T47D (cell line): ENCODE results near the gene TBX4.
A peak's percentile ranks its signal among the peaks of the same experiment; 100 is the strongest.
"Not testable (repeated sequence)": the region's sequence is repeated elsewhere in the genome, so short reads cannot be mapped to it uniquely, and the experiment has no call there.

Experiments
- DNase-seq, 2 experiments: peaks; one replicate each; pipeline versions ENCODE4 v3.0.0 to v3.0.0-alpha.2; 2011 to 2012; ENCODE audit warnings: low read depth in 1 of 2, low spot score in 1 of 2
- JUND ChIP-seq: IDR thresholded peaks from 2 replicates; pipeline ENCODE4 v1.6.1; 2012; ENCODE audit warnings: low read depth
- in situ Hi-C: cut with HindIII; loops from 2 replicates; pipeline ENCODE4 v1.10.0; 2016; ENCODE audit warnings: low sequenced_read_pairs, low pct_unique_long_range_greater_than_20kb

TBX4 gene

GRCh38 chr17:61426482-61427304 is 25.5 kb upstream of the TBX4 start:
- in situ Hi-C loops, result no loop called here
- TF ChIP-seq JUND, result no peak
- DNase-seq, result no peak

DNA sequence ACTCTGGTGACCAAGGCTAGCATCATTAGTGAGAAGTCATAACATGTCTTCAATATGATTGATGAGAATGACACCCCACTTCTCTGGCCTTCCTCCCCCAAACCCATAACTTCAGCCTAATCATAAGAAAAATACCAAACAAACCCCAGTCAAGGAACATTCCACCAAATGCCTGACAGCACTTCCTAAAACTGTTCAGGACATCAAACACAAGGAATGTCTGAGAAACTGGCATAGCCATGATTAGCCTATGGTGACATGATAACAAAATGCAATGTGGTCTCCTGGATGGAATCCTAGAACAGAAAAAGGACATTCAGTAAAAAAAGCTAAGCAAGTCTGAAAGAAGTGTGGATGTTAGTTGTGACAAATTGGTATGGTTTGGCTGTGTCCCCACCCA is 24.7 kb upstream of the TBX4 start:
- TF ChIP-seq JUND, result no peak
- in situ Hi-C loops, result no loop called here
- DNase-seq, result no peak

- TF ChIP-seq JUND, result no peak
- DNase-seq, result no peak
- in situ Hi-C loops, result no loop called here
These were observed 22.9 kb upstream of the TBX4 start for GRCh38 chr17:61429274-61429673.

DNA sequence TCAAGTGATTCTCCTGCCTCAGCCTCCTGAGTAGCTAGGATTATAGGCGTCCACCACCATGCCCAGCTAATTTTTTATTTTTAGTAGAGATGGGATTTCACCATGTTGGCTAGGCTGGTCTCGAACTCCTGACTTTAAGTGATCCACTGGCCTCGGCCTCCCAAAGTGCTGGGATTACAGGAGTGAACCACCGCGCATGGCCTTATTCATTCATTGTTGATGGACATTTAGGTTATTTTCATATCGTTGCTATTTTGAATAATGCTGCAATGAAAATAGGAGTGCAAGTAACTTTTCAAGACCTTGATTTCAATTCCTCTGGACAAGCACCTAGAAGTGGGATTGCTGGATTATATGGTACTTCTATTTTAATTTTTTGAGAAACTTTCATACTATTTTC is 22.4 kb upstream of the TBX4 start:
- in situ Hi-C loops, result not testable (repeated sequence)

DNA sequence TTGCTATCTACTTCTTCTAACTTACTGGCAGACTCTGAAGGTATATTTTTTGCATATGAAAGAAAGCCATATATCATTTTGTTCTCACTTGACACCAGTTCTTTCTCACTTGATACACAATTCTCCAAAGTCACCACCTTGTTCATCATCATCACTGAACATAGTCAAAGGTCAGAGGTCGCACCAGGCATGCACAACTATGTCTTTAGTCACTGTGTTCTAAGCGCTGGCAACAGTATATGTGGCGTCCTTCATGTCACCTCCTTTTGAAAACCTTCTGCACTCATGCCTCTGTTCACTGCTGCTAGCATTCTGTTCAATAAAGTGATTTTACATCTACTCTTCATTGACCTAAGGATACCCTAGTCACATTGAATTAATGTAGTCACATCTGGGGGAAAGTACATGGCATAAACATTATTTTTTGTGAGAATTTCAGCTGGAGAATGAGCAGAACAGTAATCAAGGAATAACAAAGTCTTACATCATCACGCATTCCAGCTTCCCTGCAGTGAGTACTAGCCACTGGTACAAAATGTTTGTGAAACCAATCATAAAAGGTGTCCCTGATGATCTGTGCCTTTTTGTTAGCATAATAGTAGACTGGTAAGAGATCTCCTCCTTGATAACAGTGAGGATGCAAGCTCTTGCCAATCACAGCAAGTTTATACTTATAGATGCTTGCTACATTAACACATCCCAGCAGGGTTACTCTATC is 20.5 kb upstream of the TBX4 start:
- in situ Hi-C loops, result no loop called here
- DNase-seq, result no peak
- no peak for TF ChIP-seq JUND

More for the DNA sequence above, 22.4 kb upstream of the TBX4 start:
- not testable (repeated sequence) for DNase-seq

DNA sequence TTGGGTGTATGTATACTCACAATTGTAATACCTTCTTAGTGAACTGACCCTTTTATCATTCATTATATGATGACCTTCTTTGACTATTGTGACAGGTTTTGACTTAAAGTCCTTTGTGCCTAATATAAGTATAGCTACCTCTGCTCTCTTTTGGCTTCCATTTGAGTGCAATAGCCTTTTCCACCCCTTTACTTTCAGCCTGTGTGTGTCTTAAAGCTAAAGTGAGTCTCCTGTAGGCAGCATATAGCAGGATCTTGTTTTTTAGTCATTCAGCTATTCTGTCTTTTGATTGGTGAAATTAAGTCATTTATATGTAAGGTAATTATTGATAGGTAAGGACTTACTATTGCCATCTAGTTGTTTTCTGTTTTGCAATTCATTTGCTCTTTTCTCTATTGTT is 15.9 kb upstream of the TBX4 start:
- no peak for TF ChIP-seq JUND
- in situ Hi-C loops, result no loop called here
- DNase-seq, result no peak

DNA sequence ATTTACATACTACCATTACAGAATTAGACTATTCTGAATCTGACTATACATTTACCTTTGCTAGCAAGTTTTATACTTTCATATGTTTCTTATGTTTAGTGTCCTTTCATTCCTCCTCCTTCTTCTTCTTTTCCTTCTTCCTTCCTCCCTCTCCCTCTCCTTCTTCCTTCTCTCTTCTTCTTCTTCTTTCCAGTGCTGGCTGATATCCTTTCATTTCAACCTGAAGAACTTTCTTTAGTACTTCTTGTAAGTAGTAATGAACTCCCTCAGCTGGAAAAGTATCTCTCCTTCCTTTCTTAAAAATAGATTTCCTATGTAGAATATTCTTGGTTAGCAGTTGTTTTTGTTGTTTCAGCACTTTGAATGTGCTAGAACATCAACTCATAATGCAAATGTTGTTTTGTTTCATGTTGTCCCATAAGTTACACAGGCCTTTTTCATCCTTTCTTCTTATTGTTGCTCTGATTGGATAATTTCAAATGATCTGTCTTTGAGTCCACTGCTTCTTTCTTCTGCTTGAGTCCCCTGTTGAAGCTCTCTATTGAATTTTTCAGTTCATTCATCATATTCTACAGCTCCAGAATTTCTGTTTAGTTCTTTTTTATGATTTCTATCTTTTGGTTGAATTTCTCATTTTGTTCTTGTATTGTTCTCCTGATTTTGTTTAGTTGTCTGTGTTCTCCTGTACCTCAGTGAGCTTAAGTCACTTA is 15.1 kb upstream of the TBX4 start:
- TF ChIP-seq JUND, result no peak
- no peak for DNase-seq
- in situ Hi-C loops, result no loop called here

DNA sequence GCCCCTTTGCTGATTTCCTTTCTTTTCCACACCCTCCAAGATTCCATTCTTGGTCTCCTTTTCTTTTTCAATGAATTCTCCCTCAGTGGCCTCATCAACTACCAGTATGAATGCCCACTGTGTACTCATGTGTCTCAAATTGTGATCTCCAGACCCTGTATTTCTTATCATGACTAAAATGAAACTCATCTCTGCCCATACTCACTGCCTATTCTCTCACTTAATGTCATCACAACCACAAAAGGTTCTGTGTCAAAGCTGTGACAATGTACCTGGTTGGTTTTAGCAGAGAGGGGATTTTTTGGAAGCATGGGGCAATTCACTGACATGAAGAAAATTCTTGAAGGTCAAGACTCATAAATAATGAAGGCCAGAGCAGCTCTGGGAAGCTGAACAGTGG is 11.5 kb upstream of the TBX4 start:
- TF ChIP-seq JUND, result no peak
- DNase-seq, result no peak
- in situ Hi-C loops, result no loop called here

- DNase-seq, in situ Hi-C loops: not testable (repeated sequence)
These were observed 10.7 kb upstream of the TBX4 start for GRCh38 chr17:61441507-61441906.

- in situ Hi-C loops, result no loop called here
- no peak for TF ChIP-seq JUND
- peak in 1 of 2 experiments; percentile 56 for DNase-seq
These were observed 10.0 kb upstream of the TBX4 start for GRCh38 chr17:61442136-61442775.

DNA sequence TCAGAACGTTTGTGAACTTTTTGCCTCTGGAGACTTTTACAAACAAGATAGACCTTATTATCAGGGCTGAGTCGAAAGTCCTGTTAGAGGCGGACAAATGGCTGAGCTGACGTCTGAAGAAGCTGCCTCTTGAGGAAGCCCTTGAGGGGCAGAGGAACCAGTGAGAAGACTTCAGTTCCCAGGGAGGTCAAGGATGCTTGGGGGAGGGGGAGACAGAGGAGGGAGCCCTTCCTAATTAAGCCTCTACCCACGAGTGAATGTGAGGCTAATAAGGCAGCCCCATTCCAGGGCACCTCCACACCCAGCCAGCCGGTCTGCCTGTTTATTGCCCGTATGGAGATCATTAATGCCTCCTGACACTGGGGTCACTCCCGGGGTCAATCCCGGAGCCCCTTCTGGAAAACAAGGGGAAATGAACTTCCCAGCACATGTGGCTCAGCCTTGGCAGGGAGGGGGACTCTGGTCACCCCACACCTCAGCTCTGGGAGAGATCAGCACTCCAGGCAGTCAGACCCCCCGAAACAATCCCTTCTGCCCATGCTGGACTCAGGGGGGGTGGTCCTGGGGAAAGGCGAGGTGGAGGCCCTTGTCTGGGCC is 9.2 kb upstream of the TBX4 start:
- DNase-seq, result no peak
- in situ Hi-C loops, result no loop called here
- no peak for TF ChIP-seq JUND

GRCh38 chr17:61443475-61443882 is 8.7 kb upstream of the TBX4 start:
- no peak for DNase-seq
- in situ Hi-C loops, result no loop called here
- TF ChIP-seq JUND, result no peak
